Parathyroid adenoma (tissue), 2 donors: Measurements from ENCODE around the gene FOSL2.

Experiments
- H2AFZ ChIP-seq: fragments of 300-600 bp; sonication (generic); one replicate; pipeline ENCODE4 v1.7.0; 2017; ENCODE audit warnings: antibody characterized with exemption, mild to moderate bottlenecking
- H3K27ac ChIP-seq: fragments of 300-600 bp; sonication (generic); one replicate; pipeline ENCODE4 v1.7.0; 2017
- H3K27me3 ChIP-seq: fragments of 300-600 bp; sonication (generic); one replicate; pipeline ENCODE4 v1.7.0; 2017; ENCODE audit warnings: low read length; ENCODE audit not compliant: control insufficient read depth, insufficient read depth
- H3K36me3 ChIP-seq: fragments of 300-600 bp; sonication (generic); one replicate; pipeline ENCODE4 v1.7.0; 2017; ENCODE audit warnings: low read length; ENCODE audit not compliant: control insufficient read depth, insufficient read depth
- H3K4me1 ChIP-seq: fragments of 300-600 bp; sonication (generic); one replicate; pipeline ENCODE4 v1.7.0; 2017; ENCODE audit warnings: control low read depth
- H3K4me2 ChIP-seq: fragments of 300-600 bp; sonication (generic); one replicate; pipeline ENCODE4 v1.7.0; 2017; ENCODE audit warnings: low read length
- H3K4me3 ChIP-seq: fragments of 300-600 bp; sonication (generic); one replicate; pipeline ENCODE4 v1.7.0; 2017; ENCODE audit warnings: low read depth, low read length
- H3K79me2 ChIP-seq: fragments of 300-600 bp; sonication (generic); one replicate; pipeline ENCODE4 v1.7.0; 2017; ENCODE audit warnings: control low read depth
- H3K9ac ChIP-seq: fragments of 300-600 bp; sonication (generic); one replicate; pipeline ENCODE4 v1.7.0; 2017; ENCODE audit warnings: mild to moderate bottlenecking
- H3K9me3 ChIP-seq: fragments of 300-600 bp; sonication (generic); one replicate; pipeline ENCODE4 v1.7.0; 2017; ENCODE audit warnings: low read length; ENCODE audit not compliant: control insufficient read depth
- CTCF ChIP-seq: fragments of 300-600 bp; sonication (generic); IDR thresholded peaks from one replicate; pipeline ENCODE4 v1.7.0; 2017; ENCODE audit warnings: antibody characterized with exemption, mild to moderate bottlenecking
- donor health status: primary hyperparathyroidism.

The FOSL2 gene

GRCh38 chr2:28412625-28413151, 20.0 kb downstream of the FOSL2 start:
- no peak overlapping the region for H3K4me2 ChIP-seq
- no peak overlapping the region for H3K4me3 ChIP-seq
- H2AFZ ChIP-seq: no peak overlapping the region
- no peaks in the 10 kb centered on the region for H3K4me1 ChIP-seq
- no peaks in the 10 kb centered on the region for H3K27me3 ChIP-seq
- no peaks in the 10 kb centered on the region for H3K9me3 ChIP-seq
- H3K79me2 ChIP-seq: no peaks in the 10 kb centered on the region
- no peak overlapping the region for H3K9ac ChIP-seq
- no peak for TF ChIP-seq CTCF
- H3K27ac ChIP-seq: no peak overlapping the region
- H3K36me3 ChIP-seq: no peaks in the 10 kb centered on the region

- Histone ChIP-seq H3K9me3 (no peaks in the 10 kb centered on the region), H3K36me3 (no peaks in the 10 kb centered on the region), H3K27ac (no peak overlapping the region), H3K27me3 (no peaks in the 10 kb centered on the region), H2AFZ (no peak overlapping the region), H3K79me2 (no peaks in the 10 kb centered on the region), H3K4me1 (no peaks in the 10 kb centered on the region), H3K9ac (no peak overlapping the region), H3K4me2 (no peak overlapping the region), H3K4me3 (no peak overlapping the region)
- no peak for TF ChIP-seq CTCF
These were observed 20.7 kb downstream of the FOSL2 start for GRCh38 chr2:28413152-28413898.

- no peaks in the 10 kb centered on the region for H3K9me3 ChIP-seq
- no peak overlapping the region for H2AFZ ChIP-seq
- no peaks in the 10 kb centered on the region for H3K36me3 ChIP-seq
- no peaks in the 10 kb centered on the region for H3K4me1 ChIP-seq
- no peak for TF ChIP-seq CTCF
- no peak overlapping the region for H3K9ac ChIP-seq
- H3K79me2 ChIP-seq: no peaks in the 10 kb centered on the region
- H3K27me3 ChIP-seq: no peaks in the 10 kb centered on the region
- H3K27ac ChIP-seq: no peak overlapping the region
- H3K4me2 ChIP-seq: no peak overlapping the region
- no peak overlapping the region for H3K4me3 ChIP-seq
These were observed 21.2 kb downstream of the FOSL2 start for GRCh38 chr2:28413899-28414295.

GRCh38 chr2:28414583-28414982, 21.9 kb downstream of the FOSL2 start:
- Histone ChIP-seq H3K4me1 (no peaks in the 10 kb centered on the region), H3K27ac (no peak overlapping the region), H3K27me3 (no peaks in the 10 kb centered on the region), H3K4me2 (no peak overlapping the region), H3K9ac (no peak overlapping the region), H3K9me3 (no peaks in the 10 kb centered on the region), H2AFZ (no peak overlapping the region), H3K36me3 (no peaks in the 10 kb centered on the region), H3K4me3 (no peak overlapping the region), H3K79me2 (no peaks in the 10 kb centered on the region)
- no peak for TF ChIP-seq CTCF

- Histone ChIP-seq H3K4me3 (no peak overlapping the region), H3K27ac (no peak overlapping the region), H3K36me3 (no peaks in the 10 kb centered on the region), H3K9me3 (no peaks in the 10 kb centered on the region), H2AFZ (no peak overlapping the region), H3K79me2 (no peaks in the 10 kb centered on the region), H3K9ac (no peak overlapping the region), H3K4me1 (no peaks in the 10 kb centered on the region), H3K4me2 (no peak overlapping the region), H3K27me3 (no peaks in the 10 kb centered on the region)
- no peak for TF ChIP-seq CTCF
These were observed 22.4 kb downstream of the FOSL2 start for GRCh38 chr2:28415010-28415409.
